Body of pancreas (tissue), 4 donors: Measurements from ENCODE around the gene ZNF429. TPM values are rescaled to one million over a fixed set of nuclear protein-coding genes. Genes with fewer than 3 reads are reported as not detected.
A peak's percentile ranks its signal among the peaks of the same experiment; 100 is the strongest.

Experiments
- ATAC-seq: fragments of 150-250 bp; one replicate; pipeline ENCODE4 v1.9.1; 2016
- DNase-seq, 4 donors: peaks; one replicate each; pipeline ENCODE4 v3.0.0-alpha.2; 2019
- H3K27ac ChIP-seq, 4 donors: fragments of 200-600 bp; sonication (generic); 1 replicate in 3 of 4; 2 replicates in 1 of 4; pipeline versions ENCODE4 v1.5.1 to v1.6.1; 2016 to 2019; ENCODE audit warnings: mild to moderate bottlenecking in 1 of 4, mixed read lengths in 1 of 4, moderate library complexity in 1 of 4
- H3K27me3 ChIP-seq, 2 donors: fragments of 200-600 bp; sonication (generic); one replicate each; pipeline ENCODE4 v1.6.0; 2016; ENCODE audit warnings: mild to moderate bottlenecking in 1 of 2
- H3K36me3 ChIP-seq, 2 donors: fragments of 200-600 bp; sonication (generic); replicated peaks in 1 of 2; 2 replicates each; pipeline ENCODE4 v1.5.1; 2016; ENCODE audit warnings: low read depth in 2 of 2; ENCODE audit not compliant: insufficient read depth in 1 of 2
- H3K4me1 ChIP-seq: fragments of 200-600 bp; sonication (generic); one replicate; pipeline ENCODE4 v1.6.0; 2016
- H3K4me3 ChIP-seq, 2 donors: fragments of 200-600 bp; sonication (generic); 1 replicate in 1 of 2; 2 replicates in 1 of 2; pipeline ENCODE4 v1.5.1; 2016 to 2019
- H3K9me3 ChIP-seq, 3 donors: fragments of 200-600 bp; sonication (generic); 1 replicate in 2 of 3; 2 replicates in 1 of 3; pipeline ENCODE4 v1.5.1; 2016
- CTCF ChIP-seq, 7 experiments: fragments of 450-650 bp in 4 of 7; fragments of 200-600 bp in 3 of 7; sonication (generic) in 3 of 7; IDR thresholded peaks; one replicate each; pipeline ENCODE4 v1.5.1; 2016 to 2019; ENCODE audit warnings: antibody characterized with exemption in 7 of 7
- POLR2A ChIP-seq, 3 donors: fragments of 450-650 bp; IDR thresholded peaks; one replicate each; pipeline ENCODE4 v1.6.1; 2016; ENCODE audit warnings: antibody characterized with exemption in 3 of 3, mild to moderate bottlenecking in 2 of 3
- WGBS, 2 donors: methylation state at CpG; one replicate each; pipeline ENCODE4 v1.1.5; 2017; 5-methylcytosine and 5-hydroxymethylcytosine counted together
- intact Hi-C: fragments of 100-400 bp; cut with DNase I; formaldehyde crosslinking; loops from one replicate; pipeline ENCODE4 v1.15.1; 2023
- total RNA-seq, 2 donors: library from RNA; depleted of rRNA; stranded (reverse); fragments of >200 nt; gene quantifications; one replicate each; pipeline ENCODE4 v1.1.0, GENCODE V29; 2016

The ZNF429 gene
- total RNA-seq, 2 donors from 2014 or later: 21.5 to 55.7 TPM

- WGBS, 2 donors: 0 to 1% methylated on average over 4 of the region's 4 CpGs
- TF ChIP-seq CTCF (IDR thresholded peaks at IDR 0.05) (no peak), POLR2A (IDR thresholded peaks at IDR 0.05) (no peak)
- H3K4me3 ChIP-seq: no peak overlapping the region
- H3K36me3 ChIP-seq: no peaks in the 10 kb centered on the region
- no peaks in the 10 kb centered on the region for H3K27me3 ChIP-seq
- peak overlapping the region; percentile 55 to 87 (median 78) for H3K27ac ChIP-seq
- H3K4me1 ChIP-seq: peaks cover 63% of the 10 kb centered on the region
- intact Hi-C loops: no loop called here
- ATAC-seq: peak; percentile 66
- peak in 2 of 4 donors; percentile 18 to 29 for DNase-seq
- H3K9me3 ChIP-seq: no peaks in the 10 kb centered on the region
These were observed 99.0 kb downstream of the ZNF429 start for GRCh38 chr19:21604351-21604926.

Other genes with a start within 250 kb of the ZNF429 start
- gene ZNF708, start 176.2 kb upstream of the ZNF429 start, total RNA-seq: 10 to 100 TPM; 13.7 to 14.5 TPM
- 1 to 10 TPM; 3.0 to 4.7 TPM for gene ZNF738, start 146.6 kb upstream of the ZNF429 start, total RNA-seq
- gene ZNF493, start 108.5 kb upstream of the ZNF429 start, total RNA-seq: 10 to 100 TPM; 36.6 to 50.1 TPM